IPS-18a (cell line): ENCODE measurements around the gene EXOC7.

Experiments used
- H3K27ac ChIP-seq: one replicate; pipeline ENCODE4 v1.5.1; 2013; ENCODE audit warnings: low read length
- H3K27me3 ChIP-seq: one replicate; pipeline ENCODE4 v1.6.1; 2013; ENCODE audit warnings: mild to moderate bottlenecking, low read length; ENCODE audit not compliant: control insufficient read depth, insufficient read depth
- H3K36me3 ChIP-seq: one replicate; pipeline ENCODE4 v1.6.1; 2013; ENCODE audit warnings: low read depth, low read length; ENCODE audit not compliant: control insufficient read depth
- H3K4me1 ChIP-seq: one replicate; pipeline ENCODE4 v1.6.1; 2013; ENCODE audit warnings: low read depth, low read length; ENCODE audit not compliant: control insufficient read depth
- H3K4me3 ChIP-seq: one replicate; pipeline ENCODE4 v1.5.1; 2013; ENCODE audit warnings: low read length
- H3K9ac ChIP-seq: one replicate; pipeline ENCODE4 v1.6.1; 2013; ENCODE audit warnings: mild to moderate bottlenecking, low read length, moderate library complexity
- H3K9me3 ChIP-seq: one replicate; pipeline ENCODE4 v1.6.1; 2013; ENCODE audit warnings: low read depth, low read length; ENCODE audit not compliant: control insufficient read depth

The EXOC7 gene

GRCh38 chr17:76103274-76104139 lies at the start of gene EXOC7:
Gene EXOC7 (minus strand): TSS chr17:76103787. CDS start chr17:76103692, 95 bp downstream.
- peaks cover 17% of the 10 kb centered on the region for H3K4me1 ChIP-seq
- peak within 1 kb of the TSS; percentile 97 for H3K4me3 ChIP-seq
- H3K27ac ChIP-seq, result peak within 1 kb of the TSS; percentile 83
- H3K9ac ChIP-seq, result peak within 1 kb of the TSS; percentile 77
- no peaks in the 10 kb centered on the region for H3K27me3 ChIP-seq
- peaks cover 24% of the 10 kb centered on the region for H3K36me3 ChIP-seq
- no peaks in the 10 kb centered on the region for H3K9me3 ChIP-seq

- H3K4me1 ChIP-seq, result no peaks in the 10 kb centered on the region
- no peaks in the 10 kb centered on the region for H3K36me3 ChIP-seq
- H3K9ac ChIP-seq, result no peak overlapping the region
- H3K27ac ChIP-seq, result no peak overlapping the region
- no peaks in the 10 kb centered on the region for H3K9me3 ChIP-seq
- no peaks in the 10 kb centered on the region for H3K27me3 ChIP-seq
- no peak overlapping the region for H3K4me3 ChIP-seq
These were observed 49.6 kb upstream of the EXOC7 start for GRCh38 chr17:76153202-76153601.

- no peak overlapping the region for H3K27ac ChIP-seq
- H3K27me3 ChIP-seq, result no peaks in the 10 kb centered on the region
- no peaks in the 10 kb centered on the region for H3K4me1 ChIP-seq
- H3K36me3 ChIP-seq, result no peaks in the 10 kb centered on the region
- no peak overlapping the region for H3K4me3 ChIP-seq
- H3K9me3 ChIP-seq, result no peaks in the 10 kb centered on the region
- no peak overlapping the region for H3K9ac ChIP-seq
These were observed 49.0 kb upstream of the EXOC7 start for GRCh38 chr17:76152591-76152990.

GRCh38 chr17:76151896-76152454 lies 48.4 kb upstream of the EXOC7 start:
- no peak overlapping the region for H3K27ac ChIP-seq
- H3K4me3 ChIP-seq, result no peak overlapping the region
- H3K36me3 ChIP-seq, result no peaks in the 10 kb centered on the region
- no peaks in the 10 kb centered on the region for H3K4me1 ChIP-seq
- H3K9ac ChIP-seq, result no peak overlapping the region
- H3K27me3 ChIP-seq, result no peaks in the 10 kb centered on the region
- H3K9me3 ChIP-seq, result no peaks in the 10 kb centered on the region

GRCh38 chr17:76150712-76151622 lies 47.4 kb upstream of the EXOC7 start:
- Histone ChIP-seq H3K4me1 (peaks cover under 1% of the 10 kb centered on the region), H3K27ac (no peak overlapping the region), H3K4me3 (no peak overlapping the region), H3K9ac (no peak overlapping the region), H3K36me3 (no peaks in the 10 kb centered on the region), H3K27me3 (no peaks in the 10 kb centered on the region), H3K9me3 (no peaks in the 10 kb centered on the region)

- peaks cover 3% of the 10 kb centered on the region for H3K27me3 ChIP-seq
- no peak overlapping the region for H3K9ac ChIP-seq
- no peaks in the 10 kb centered on the region for H3K36me3 ChIP-seq
- H3K9me3 ChIP-seq, result no peaks in the 10 kb centered on the region
- peaks cover 8% of the 10 kb centered on the region for H3K4me1 ChIP-seq
- H3K4me3 ChIP-seq, result no peak overlapping the region
- H3K27ac ChIP-seq, result no peak overlapping the region
These were observed 45.6 kb upstream of the EXOC7 start for GRCh38 chr17:76149214-76149613.

GRCh38 chr17:76148015-76148326 lies 44.4 kb upstream of the EXOC7 start:
- Histone ChIP-seq H3K27me3 (peaks cover 15% of the 10 kb centered on the region), H3K9ac (no peak overlapping the region), H3K9me3 (no peaks in the 10 kb centered on the region), H3K4me1 (peaks cover 14% of the 10 kb centered on the region), H3K27ac (no peak overlapping the region), H3K36me3 (no peaks in the 10 kb centered on the region), H3K4me3 (no peak overlapping the region)

GRCh38 chr17:76147211-76148014 lies 43.8 kb upstream of the EXOC7 start:
- H3K4me3 ChIP-seq, result no peak overlapping the region
- peaks cover 18% of the 10 kb centered on the region for H3K4me1 ChIP-seq
- H3K9me3 ChIP-seq, result no peaks in the 10 kb centered on the region
- H3K27ac ChIP-seq, result no peak overlapping the region
- H3K9ac ChIP-seq, result no peak overlapping the region
- H3K27me3 ChIP-seq, result peaks cover 20% of the 10 kb centered on the region
- H3K36me3 ChIP-seq, result no peaks in the 10 kb centered on the region

- no peak overlapping the region for H3K9ac ChIP-seq
- H3K4me1 ChIP-seq, result peaks cover 28% of the 10 kb centered on the region
- no peaks in the 10 kb centered on the region for H3K9me3 ChIP-seq
- H3K36me3 ChIP-seq, result no peaks in the 10 kb centered on the region
- no peak overlapping the region for H3K27ac ChIP-seq
- no peak overlapping the region for H3K4me3 ChIP-seq
- peaks cover 32% of the 10 kb centered on the region for H3K27me3 ChIP-seq
These were observed 42.7 kb upstream of the EXOC7 start for GRCh38 chr17:76146053-76146851.

- no peak overlapping the region for H3K9ac ChIP-seq
- no peaks in the 10 kb centered on the region for H3K9me3 ChIP-seq
- H3K27me3 ChIP-seq, result peaks cover 39% of the 10 kb centered on the region
- H3K4me1 ChIP-seq, result peaks cover 33% of the 10 kb centered on the region
- H3K36me3 ChIP-seq, result no peaks in the 10 kb centered on the region
- no peak overlapping the region for H3K4me3 ChIP-seq
- H3K27ac ChIP-seq, result no peak overlapping the region
These were observed 41.9 kb upstream of the EXOC7 start for GRCh38 chr17:76145231-76146052.
